ENCODE measurements around the gene RFTN1. TPM values are rescaled to one million over a fixed set of nuclear protein-coding genes. Genes with fewer than 3 reads are reported as not detected.
A peak's percentile ranks its signal among the peaks of the same experiment; 100 is the strongest.

RFTN1 gene
- total and polyA plus RNA-seq, 2 of the 8 experiments (the other 6 are each of a cell fraction or from before 2014, with no cell fraction given), result 4.6 to 6.7 TPM

GRCh38 chr3:16550676-16551341 is 37.3 kb upstream of the RFTN1 start (continued):
- TF ChIP-seq CHD1 (IDR thresholded peaks at IDR 0.05; ENCODE audit: low read depth, low read length) (no peak), ASH2L (IDR thresholded peaks at IDR 0.05; ENCODE audit: low read length) (no peak), EGR1 (IDR thresholded peaks at IDR 0.05; ENCODE audit: borderline replicate concordance, low read depth, low read length) (no peak), RXRA (IDR thresholded peaks at IDR 0.05; ENCODE audit: insufficient read depth, low read depth, low read length) (no peak), POU5F1 (IDR thresholded peaks at IDR 0.05; ENCODE audit: low read depth, low read length) (no peak), TAF7 (optimal IDR thresholded peaks at IDR 0.05; ENCODE audit: borderline replicate concordance, low read depth, low read length) (peak; percentile 34), ATF2 (IDR thresholded peaks at IDR 0.05; ENCODE audit: low read length) (no peak), KDM5A (IDR thresholded peaks at IDR 0.05; ENCODE audit: low read length) (no peak), CEBPB (IDR thresholded peaks at IDR 0.05; ENCODE audit: low read depth, low read length) (peak; percentile 99), CHD7 (IDR thresholded peaks at IDR 0.05; ENCODE audit: insufficient replicate concordance, low read length) (no peak)

Measured in H1 (cell line).